RPMI8226 (cell line): Measurements from ENCODE around the gene IGF2BP3.
A peak's percentile ranks its signal among the peaks of the same experiment; 100 is the strongest.
"Not testable (repeated sequence)": the region's sequence is repeated elsewhere in the genome, so short reads cannot be mapped to it uniquely, and the experiment has no call there.

ENCODE experiments used
- DNase-seq: peaks from one replicate; pipeline ENCODE4 v3.0.0-alpha.2; 2015

The IGF2BP3 gene

DNA sequence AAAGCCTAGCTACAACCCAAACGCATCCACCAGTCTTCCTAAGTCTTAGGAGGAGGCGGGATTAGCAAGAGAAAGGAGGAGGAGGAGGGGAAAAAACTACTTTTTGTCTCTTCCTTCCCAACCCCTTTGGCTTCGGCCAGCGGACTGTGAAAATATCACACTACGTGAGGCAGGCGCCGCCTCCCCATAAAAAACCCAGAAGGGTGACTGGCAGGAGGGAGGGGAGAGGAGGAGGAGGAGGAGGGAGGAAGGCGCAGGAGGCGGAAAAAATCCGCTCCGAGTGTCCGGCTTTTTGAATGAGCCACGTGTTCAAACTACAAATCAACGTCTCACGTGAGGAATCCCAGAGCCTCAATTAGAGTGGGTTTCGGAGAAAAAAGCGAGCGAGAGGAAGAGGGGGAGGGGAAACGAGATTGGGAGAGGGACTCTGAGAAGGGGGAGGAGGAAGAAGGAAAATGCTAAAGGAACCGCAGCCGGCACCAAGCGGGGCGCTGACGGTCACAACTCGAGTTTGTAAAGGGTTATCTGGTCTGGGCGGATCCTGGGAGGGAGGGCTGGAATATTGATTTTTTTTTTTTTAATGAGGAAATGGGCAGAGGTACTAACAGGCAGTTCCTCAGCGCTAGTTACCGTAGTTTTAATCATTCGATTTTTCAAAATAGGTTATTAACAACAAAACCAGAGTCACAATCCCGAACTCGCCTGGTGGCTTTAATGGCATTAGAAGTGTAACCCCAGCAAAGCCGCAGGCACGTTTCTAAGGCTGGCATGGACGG is at the start of gene IGF2BP3:
Gene IGF2BP3 (minus strand): TSS at position 162 of the 776 bp plus-strand sequence. CDS start 381 bp downstream, outside the sequence.
- DNase-seq: peak; percentile 98

DNA sequence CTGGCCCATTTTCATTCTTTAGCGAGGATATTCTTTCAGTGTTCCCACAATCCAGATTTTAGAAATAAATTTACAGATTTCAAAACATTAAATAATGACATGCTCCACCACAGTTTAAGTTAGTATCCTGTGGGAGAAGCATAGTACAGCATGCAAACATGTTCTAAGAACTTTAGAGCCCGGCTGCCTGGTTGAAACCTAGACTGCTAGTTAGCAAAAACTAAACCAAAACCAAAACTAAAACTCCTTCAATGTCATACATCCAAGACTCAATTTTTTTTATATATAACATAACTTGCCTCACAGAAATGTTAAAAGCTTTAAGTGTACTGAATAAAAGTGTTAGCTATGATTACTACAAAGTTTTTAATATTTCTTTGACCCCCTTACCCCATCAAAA is 44.5 kb upstream of the IGF2BP3 start:
- DNase-seq: no peak

DNA sequence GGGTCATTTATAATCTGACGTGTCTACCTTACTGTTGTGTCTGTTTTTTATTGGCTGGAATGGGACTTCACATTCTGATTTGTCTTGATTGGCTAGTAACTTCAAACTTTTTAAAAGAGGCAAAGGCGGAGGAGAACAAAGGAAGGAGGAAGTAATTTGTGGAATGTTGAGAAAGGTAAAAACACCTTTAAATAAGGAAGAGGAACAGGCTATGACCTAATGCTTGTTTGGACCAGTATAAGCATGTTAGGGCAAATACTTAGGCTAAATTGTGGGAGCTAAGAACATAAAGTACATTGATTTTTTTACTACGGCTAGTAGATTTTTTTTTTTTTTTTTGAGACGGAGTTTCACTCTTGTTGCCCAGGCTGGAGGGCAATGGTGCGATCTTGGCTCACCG is 43.5 kb upstream of the IGF2BP3 start:
- DNase-seq: not testable (repeated sequence)

DNA sequence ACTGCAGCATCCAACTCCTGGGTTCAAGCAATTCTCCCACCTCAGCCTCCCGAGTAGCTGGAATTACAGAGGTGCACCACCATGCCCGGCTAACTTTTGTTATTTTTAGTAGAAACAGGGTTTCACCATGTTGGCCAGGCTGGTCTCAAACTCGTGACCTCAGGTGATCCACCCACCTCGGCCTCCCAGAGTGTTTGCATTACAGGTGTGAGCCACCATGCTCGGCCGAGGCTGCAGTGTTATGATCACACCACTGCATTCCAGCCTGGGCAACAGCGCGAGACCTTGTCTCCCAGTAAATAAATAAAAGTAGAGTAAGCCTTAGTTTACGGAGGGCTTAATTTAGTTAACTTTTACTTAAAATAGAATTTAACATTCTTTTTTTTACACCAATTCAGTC is 23.7 kb upstream of the IGF2BP3 start:
- DNase-seq: no peak

DNA sequence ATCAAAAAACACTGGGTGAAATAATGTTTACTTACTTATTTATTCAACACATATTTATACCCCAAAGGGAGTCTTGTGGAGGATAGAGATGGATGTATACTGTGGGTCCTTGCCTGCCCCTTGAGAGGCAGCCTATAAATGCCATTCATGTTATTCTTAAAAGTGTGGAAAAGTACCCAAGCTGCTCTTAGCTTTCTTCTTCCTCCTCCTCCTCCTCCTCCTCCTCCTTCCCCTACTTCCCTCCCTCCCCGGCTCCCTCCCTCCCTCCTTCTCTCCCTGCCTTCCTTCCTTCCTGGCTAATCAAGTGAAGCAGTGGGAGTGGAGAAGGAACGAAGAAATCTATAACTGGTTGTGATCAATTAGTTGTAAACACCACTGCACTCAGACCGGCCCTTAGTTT is 21.2 kb upstream of the IGF2BP3 start:
- no peak for DNase-seq

DNA sequence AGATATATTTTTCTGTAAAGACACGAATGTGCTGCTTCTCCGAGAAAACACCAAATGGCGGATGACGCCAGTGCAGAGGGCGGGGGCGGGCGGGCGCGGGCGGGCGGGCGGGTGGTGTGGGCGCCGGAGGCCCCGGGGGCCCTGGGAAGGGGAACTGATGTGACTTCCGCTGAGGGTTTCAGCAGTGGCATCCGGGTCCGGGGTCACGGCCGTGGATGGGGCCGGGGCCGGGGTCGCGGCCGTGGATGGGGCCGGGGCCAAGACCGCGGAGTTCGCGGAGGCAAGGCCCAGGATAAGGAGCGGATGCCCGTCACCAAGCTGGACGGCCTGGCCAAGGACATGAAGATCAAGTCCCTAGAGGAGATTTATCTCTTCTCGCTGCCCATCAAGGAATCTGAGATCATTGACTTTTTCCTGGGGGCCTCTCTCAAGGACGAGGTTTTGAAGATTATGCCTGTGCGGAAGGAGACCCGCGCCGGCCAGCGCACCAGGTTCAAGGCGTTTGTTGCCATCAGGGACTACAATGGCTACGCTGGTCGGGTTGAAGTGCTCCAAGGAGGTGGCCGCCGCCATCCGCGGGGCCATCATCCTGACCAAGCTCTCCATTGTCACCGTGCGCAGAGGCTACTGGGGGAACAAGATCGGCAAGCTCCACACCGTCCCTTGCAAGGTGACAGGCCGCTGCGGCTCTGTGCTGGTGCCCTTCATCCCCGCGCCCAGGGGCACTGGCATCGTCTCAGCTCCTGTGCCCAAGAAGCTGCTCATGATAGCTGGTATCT is 20.3 kb upstream of the IGF2BP3 start:
- no peak for DNase-seq

DNA sequence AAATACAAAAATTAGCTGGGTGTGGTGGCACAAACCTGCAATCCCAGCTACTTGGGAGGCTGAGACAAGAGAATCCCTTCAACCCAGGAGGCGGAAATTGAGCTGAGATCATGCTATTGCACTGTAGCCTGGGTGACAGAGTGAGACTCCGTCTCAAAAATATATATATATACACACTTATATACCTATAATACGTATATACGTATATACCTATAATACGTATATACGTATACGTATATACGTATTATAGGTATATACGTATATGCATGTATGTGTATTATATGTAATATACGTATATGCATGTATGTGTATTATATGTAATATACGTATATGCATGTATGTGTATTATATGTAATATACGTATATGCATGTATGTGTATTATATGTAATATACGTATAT is 18.4 kb upstream of the IGF2BP3 start:
- not testable (repeated sequence) for DNase-seq

DNA sequence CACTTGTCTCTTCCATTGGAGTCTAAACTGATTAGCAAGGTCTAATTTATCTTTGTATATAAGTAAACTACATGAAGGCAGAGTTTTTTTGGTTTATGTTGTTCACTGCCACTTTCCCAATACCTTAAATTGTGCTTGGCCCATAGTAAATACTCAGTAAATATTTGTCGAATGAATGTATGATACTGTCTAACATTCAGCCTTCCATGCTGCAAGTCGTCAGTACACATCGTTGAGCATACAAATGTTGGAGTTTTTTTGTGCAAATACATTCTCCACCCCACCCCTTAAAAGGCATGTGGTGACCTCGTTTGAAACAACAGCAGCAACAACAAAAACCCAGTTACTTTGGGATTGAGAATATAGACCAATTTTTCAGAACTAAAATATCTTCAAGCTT is 17.4 kb upstream of the IGF2BP3 start:
- DNase-seq: no peak

DNA sequence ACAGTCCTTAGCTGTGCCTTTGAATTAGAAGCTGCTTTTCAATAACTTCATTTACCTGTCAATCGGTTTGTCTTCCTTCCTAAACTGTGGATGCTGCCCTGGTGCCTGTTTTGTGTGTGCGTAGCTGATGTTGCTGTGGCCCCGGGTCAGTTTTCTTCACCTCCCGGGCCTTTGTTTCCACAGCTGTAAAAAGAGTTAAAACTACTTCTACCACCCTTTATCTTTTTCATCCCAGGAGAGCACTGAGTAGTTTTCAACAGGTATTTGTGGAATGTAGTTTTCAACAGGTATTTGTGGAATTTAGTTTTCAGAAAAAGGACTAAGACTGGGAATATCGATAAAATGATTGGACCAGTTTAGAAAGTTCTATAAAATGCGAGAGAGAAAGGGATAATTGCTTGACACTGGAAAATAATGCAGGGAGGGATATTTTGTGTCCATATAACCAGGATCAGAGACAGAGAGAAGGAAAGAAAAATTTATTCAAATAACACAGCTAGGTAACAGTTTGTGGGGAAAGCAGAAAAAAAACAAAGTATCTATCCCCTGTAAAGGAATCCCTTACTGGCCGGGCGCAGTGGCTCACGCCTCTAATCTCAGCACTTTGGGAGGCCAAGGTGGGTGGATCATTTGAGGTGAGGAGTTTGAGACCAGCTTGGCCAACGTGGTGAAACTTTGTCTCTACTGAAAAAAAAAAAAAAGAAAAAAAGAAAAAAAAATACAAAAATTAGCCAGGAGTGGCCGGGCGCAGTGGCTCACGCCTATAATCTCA is 15.9 kb upstream of the IGF2BP3 start:
- DNase-seq: no peak

DNA sequence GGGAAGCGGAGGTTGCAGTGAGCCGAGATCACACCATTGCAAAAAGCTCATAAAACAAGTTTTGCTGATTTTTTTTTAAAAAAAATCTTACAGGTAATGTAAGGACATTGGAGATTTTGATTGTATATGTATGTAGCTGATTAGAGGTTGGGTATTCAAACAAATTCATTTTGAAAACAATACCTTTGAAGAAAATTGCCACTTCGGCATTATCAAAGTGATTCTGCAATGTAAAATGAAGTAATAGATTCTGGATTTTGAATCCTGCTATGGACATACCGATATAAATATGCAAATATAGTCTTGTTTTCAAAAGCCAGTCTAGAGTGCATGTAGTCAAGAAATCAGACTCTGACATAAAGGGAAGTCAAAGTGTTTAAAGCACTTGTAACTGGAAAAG is 12.4 kb upstream of the IGF2BP3 start:
- DNase-seq: no peak

DNA sequence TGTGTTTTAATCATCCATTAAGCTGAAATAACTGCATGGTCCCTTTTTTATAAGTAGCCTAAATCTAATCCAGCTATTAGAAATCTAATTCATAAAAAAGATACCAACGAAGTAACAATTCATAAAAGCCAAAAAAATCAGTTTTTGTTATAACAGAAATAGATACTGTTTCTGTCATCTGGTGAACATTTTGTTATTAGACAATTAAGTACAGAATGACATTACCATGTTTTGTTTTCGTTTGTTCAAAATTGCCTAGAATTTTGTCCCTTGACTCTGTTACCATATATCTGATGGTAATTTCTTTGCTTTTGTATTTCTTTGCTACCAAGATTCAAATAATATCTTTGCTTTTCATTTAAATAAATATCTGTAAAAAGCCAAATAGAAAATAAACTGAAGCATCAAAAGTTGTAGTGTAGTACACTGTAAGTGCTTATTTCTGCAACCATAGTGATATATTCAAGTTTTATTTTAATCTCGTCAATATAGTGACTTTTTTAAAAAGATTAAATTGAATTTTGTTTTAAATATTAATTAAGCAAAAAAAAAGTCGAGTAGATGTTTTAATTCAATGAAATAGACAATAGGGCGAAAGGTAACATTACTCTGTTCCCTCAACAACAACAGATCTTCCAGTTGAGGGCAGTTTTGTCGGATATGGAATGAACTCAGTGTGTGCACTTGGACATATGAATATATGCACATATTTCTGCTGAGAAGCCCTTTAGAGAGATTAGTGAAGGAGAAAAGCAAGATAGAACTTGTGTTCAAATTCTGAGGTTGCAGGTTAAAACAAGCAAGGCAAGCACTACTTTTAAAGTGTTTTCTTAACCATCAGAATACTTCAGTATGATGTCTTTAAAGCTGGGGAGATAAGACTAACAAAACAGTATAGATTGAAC is 7.9 kb upstream of the IGF2BP3 start:
- DNase-seq: peak; percentile 54

DNA sequence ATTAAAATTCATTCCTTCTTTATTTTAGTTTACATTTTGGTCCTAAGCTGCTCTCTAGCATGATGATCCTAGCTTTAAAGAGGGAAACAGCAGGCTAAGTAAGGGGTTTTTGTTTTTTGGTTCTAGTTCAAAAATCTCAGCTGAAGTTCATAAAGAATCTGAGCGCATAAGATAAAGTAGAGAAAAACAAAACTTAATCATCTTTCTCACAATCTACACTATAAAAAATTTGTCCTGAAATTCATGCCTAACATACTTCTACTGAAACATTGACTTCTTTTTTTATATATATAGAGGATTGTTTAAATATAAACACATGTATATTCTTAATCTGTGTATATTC is 6.8 kb upstream of the IGF2BP3 start:
- peak; percentile 18 for DNase-seq

DNA sequence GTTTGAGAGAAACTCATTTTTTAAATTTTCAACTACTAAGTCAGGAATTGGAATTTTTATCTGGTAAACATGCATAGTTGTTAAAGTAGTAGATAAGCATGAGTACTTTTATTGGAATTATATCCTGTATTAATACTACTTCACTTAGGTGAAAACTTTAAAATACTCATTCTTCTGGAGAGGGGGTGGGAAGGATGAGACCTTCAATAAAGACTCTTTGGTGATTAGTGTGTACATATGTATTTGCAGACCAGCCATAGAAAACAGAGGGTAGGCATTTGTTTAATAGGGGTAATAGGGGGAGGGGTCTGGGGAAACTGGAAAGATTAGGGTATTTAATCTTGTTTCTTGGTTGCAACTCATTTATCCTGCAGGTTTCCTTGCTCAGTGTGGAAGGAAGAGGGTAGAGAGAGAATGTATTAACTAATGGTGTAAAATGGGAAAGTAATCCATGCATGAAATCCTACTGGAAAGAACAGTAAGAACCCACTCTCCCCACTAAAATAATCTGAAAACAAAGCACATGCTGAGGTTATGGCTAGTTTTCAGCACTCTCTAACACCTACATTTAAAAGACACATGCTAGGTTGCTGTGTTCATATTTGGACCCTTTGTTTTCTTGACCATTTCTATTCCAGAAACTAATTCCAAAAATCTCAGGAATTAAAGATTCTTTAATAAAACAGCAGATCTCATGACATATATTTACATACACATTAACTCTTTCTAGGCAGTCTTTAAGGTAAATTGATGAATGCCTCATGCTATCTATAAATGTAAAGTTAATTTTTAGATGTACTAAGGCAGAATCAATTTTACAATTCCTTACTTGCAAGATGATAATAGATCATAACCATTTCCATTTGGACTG is 6.2 kb upstream of the IGF2BP3 start:
- peak; percentile 41 for DNase-seq

DNA sequence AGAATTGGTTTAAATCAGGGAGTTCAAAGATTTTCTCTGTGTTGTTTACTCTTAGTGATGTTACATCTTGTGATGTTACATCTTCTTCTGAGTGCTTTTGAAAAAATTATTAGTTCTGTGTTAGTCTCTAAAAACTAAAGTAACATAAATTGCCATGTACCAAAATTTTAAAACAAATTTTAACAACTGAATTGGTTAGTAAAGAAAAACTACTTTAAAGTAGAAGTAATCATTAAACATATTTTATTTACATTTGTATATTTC is 5.2 kb upstream of the IGF2BP3 start:
- DNase-seq: no peak

DNA sequence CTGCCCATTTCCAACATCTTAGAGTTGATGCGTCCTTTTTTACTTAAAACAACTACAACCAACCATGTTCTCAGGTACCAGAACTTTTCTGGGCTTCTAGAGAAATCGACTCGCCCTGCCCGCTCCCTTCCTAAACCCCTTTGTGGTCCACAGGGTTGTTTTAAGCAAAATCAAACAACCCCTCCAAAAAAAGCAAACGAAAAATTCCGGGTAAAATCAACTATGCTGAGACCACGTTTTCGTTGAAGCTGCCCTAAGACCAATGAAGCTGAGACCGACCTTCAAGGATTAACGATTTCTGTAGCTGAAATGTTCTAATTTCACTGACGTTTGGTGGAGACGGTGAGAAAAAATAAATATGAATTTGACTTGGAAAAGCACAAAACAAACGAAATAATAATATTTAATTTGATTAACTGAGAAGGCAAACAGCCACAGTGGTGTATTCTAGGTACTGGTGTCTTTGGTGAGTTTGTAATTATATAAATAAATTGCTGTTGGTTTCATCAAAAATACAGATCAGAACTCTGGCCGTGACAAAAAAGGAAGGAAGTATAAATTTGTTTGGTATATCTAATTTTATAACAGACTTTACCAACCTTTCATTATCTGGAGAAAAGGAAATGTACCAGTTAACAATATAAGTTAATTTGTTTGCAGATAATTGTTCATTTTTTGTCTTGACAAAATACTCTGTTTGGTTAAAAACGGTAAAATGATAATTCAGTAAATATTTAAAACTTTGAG is 4.7 kb upstream of the IGF2BP3 start:
- DNase-seq: no peak

DNA sequence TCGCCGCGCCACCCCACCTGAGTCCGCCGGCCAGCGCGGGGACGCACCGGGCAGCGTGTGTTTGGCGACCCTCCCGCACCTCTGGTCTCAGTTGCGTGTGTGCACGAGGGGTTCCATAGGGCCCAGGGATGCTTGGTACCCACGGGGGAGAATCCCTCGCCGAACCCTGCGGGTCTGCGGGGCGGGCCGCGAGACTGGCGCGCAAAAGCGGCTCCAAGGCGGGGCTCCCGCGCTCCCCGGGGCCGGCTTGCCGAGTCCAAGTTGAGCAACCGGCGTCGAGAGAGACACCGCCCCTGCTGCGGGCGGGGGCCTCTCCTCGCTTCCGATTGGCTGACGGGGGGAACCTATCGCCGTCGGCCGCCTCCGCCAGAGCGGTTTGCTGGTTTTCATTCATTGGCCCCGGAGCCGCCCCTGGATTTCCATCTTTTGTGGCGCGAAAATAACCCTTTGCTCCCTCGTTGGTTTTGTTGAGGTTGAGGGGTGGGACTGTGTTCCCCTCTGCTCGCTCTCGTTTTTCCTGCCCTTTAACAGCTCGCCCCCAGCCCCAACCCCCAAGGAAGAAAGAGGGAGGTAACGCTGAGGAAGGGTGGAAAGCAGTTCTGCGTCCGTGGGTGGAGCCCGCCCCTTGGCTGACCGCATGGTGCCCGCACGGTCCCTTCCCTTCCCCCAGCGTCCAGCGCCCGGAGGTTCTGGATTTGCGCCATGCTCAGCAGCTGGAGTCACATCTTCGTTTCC is 4.0 kb upstream of the IGF2BP3 start:
- DNase-seq: peak; percentile 99

DNA sequence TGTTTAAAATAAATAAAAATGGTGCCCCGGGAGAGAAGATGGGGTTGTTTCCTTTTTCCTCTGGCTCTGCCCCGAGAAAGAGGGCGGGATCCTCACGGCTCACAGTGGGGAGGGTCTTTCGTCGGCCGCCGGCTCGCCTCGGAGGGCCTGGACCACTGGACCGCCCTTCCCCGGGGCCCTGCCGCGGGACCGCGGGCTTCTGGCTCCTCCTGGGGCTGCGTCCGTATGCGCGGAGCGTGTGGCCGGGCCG is 3.5 kb upstream of the IGF2BP3 start:
- no peak for DNase-seq

DNA sequence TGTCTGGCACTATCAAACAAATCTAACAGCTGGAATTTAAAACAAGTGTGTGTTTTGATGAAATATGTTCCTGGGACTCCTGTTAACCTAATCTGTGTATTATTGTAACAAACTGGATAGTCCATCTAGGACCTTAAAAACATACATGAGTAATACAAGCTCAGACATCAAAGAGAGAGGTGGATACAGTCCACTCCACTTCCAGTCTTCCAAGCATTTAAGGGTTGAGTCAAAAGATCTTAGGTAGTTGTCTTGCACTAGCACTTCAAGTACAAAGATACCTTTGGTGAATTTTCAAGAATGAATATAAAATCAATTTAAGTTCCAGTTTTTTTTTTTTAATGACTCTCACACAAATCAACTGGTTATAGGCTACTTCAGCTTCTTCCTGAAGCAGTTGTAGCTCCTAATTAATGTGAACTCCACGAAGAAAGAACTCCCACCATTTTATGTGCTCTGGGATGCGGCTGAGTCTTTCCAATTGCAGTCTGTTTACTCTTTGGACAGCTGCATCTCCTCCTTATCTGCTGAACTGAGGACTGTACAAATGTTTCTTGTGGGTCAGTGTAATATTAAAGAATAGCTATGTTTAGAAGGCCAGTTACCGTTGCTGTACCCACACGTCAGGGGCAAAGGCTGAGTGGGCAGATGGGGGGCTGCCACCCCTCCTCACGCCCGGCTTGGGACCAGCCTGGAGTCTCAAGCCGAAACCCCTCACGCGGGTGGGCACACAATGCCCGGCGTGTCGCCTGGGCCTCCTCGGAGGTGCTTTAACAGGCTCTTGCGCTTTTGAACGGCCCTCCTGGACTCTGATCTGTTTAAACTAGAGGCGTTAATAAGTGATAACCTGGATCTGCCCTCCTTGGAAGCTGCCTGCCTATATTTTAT is 2.9 kb upstream of the IGF2BP3 start:
- peak; percentile 50 for DNase-seq

DNA sequence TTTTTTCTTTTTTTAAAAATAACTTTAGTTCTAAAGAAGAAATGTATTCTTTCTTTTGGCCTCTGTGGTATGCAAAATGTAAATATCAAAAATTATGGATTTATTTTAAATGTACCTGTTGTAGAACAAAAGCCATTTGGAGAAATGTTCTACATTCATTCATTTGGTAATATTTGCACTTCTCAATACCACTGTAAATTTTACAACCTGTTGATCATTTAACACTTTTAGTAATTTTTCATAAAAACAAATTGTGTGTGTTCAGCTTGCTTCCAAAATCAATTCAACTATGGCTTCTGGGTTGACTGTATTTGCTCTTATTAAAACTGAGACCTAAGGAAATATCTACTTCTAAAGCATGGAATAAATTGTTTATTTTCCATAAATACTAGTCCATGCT is 2.3 kb upstream of the IGF2BP3 start:
- no peak for DNase-seq

DNA sequence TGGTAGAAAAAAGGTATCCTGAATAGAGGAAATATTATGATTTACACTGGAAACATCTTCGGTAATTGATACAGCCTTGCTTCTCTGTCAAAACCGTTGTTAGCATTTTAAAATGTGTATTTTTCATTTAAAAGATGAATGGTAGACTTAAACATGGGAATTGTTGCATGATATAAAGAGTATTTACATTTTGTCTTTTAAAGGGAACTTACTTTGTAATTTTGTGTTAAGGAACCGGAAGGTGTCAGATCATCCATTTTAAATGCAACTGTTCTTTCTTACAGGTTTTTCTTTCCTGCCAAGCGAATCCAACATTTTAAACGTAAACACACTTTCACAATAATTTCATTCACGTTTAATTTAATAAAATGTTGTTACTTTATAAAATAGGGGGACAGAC is 1.8 kb upstream of the IGF2BP3 start:
- DNase-seq: peak; percentile 42
